GM12874 (cell line): ENCODE data around the gene TIMP2.

ENCODE experiments used
- CTCF ChIP-seq: IDR thresholded peaks from 2 replicates; pipeline ENCODE4 v1.5.1; 2011; ENCODE audit warnings: low read depth, mild to moderate bottlenecking, control low read depth, low read length, moderate library complexity; ENCODE audit not compliant: insufficient read depth

The TIMP2 gene

DNA sequence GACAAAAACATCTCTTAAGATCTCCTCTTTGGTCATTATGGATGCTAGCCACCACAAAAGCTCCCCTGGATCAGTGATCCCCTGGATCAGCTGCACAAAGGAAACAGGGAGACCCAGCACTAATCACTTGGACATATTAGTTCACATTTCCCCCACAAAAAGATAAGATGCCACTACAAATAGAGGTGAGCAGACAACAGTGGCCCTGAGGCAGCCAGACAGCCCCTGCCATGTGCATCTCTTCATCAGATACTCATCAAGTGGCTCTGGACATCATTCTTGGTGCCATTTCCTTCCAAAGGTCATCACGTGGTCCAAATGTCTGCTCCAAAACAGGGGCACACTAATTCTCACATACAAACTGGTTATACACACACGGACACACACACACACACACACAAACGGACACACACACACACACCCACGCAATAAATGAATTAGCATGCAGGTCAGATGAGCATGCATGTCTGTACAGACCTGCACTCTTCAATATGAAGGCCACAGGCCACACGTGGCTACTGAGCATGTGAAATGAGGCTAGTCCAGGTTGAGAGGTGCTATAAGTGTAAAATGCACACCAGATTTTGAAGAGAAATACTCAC, 88.7 kb downstream of the TIMP2 start:
- TF ChIP-seq CTCF: no peak

DNA sequence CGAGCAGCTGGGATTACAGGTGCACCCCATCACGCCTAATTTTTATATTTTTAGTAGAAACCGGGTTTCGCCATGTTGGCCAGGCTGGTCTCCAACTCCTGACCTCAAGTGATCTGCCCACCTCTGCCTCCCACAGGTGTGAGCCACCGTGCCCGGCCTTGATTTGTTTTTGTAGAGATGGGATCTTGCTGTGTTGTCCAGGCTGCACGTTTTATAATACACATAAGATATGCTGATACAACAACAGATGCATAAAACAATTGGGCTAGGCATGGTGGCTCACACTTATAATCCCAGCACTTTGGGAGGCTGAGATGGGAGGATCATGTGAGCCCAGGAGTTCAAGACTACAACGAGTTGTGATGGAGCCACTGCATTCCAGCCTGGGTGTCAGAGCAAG, 90.6 kb downstream of the TIMP2 start:
- no peak for TF ChIP-seq CTCF

- TF ChIP-seq CTCF: no peak
Observed at GRCh38 chr17:78832541-78832810, 92.7 kb downstream of the TIMP2 start.

DNA sequence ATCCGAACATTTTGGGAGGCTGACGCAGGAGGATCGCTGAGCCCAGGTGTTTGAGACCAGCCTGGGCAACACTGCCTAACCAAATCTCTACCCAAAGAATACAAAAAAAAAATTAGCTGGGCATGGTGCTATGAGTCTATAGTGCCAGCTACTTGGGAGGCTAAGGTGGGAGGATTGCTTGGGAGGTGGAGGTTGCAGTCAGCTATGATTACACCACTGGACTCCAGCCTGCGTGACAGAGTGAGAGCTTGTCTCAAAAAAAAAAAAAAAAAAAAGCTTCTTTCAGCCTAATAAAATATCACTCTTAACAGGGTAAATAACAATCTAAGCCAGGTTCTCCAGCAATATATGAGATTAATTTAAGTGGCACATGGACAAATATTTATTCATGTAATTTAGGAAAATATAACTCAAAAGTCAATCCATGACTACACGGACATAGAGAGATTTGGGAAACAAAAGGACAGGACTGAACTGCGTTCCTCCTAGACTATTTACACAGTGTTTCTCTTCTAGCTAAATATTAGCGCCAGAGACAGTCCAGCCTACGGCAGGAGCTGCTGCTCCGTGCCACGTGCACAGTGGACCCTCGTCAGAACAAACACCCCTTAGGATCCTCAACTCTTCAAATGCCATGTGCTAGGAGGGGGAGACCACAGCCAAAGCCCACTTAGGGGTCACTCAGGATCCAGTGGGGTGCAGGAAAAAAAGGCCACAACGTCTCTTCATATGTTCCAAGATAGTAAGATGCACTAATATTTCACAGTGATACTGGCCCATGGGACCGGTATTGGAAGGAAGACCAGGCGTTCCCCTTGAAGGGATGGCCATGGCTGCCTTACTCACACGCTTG, 93.3 kb downstream of the TIMP2 start:
- no peak for TF ChIP-seq CTCF

DNA sequence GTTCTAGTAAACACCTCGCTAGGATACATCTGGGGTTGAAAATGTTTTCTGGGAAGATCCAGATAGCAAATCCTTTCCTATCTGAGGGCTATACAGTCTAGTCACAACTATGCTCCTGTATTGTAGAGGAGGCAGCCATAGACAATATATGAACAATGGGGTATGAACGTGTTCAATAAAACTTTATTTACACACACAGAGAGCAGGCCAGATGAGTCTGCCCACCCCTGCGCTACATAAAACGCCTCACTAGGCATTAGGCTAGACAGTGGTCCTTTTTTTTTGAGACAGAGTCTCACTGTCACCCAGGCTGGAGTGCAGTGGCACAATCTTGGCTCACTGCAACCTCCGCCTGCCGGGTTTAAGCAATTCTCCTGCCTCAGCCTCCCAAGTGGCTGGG, 95.7 kb downstream of the TIMP2 start:
- TF ChIP-seq CTCF: no peak

- TF ChIP-seq CTCF: 0 out of 2 replicates have a peak, but pooled peaks have one; percentile 11
Observed at GRCh38 chr17:78828470-78829185, 96.6 kb downstream of the TIMP2 start.

DNA sequence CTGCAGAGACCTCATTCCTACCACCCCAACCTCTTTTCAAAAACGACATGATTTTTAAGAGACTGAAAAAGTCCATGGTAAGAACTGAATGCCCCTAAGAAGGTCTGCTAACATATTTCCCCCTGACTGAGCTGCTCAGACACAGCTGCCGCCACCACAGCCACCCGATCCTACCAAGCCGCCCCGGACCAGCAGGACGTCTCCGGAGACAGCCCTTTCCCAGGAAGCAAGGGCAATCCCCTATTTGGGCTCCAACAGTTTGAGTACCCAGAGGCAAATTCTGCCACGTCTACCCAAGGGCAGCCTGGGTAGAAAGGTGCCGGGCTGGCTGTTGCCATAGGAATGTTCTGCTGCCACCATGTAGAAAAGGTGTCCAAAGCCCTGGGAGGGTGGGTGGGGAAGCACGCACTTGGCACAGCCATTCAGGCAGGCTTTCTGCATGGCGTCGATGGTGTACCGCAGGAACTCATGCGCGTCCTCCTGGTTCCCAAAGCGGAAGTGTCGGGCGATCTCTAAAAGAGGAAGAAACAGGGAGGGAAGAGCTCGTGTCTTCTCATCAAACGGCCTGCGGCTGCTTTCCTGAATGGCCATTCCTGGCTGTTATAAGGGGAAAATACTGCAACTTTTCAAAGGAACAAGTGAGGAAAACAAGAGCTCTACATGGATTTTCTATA, 98.2 kb downstream of the TIMP2 start:
- TF ChIP-seq CTCF: no peak
